Epithelial cell of alveolus of lung (primary cell): ENCODE measurements around the gene CFAP54. TPM values are rescaled to one million over a fixed set of nuclear protein-coding genes. Genes with fewer than 3 reads are reported as not detected.

Experiments
- total RNA-seq: library from RNA; depleted of rRNA; stranded (reverse); fragments of >200 nt; gene quantifications from 2 replicates; pipeline ENCODE4 v1.2.1, GENCODE V29; 2015

Gene CFAP54
- total RNA-seq = 2.1 and 2.6 TPM in 2 replicates

GRCh38 chr12:96489392-96490056 lies at the start of gene CFAP54:
Gene CFAP54, plus strand, starts transcription at chr12:96489577. Its CDS starts 33 bp downstream, at chr12:96489610.

GRCh38 chr12:96906849-96907670 lies 417.7 kb downstream of the CFAP54 start, which contains the start of gene NEDD1:
Gene NEDD1, plus strand, starts transcription at chr12:96907257. Its CDS starts 2,503 bp downstream, at chr12:96909760.

Other genes with a start within 250 kb of the CFAP54 start
- 54.8 and 70.5 TPM in 2 replicates for gene CDK17, start 89.1 kb upstream of the CFAP54 start, total RNA-seq